H1 (cell line): ENCODE results near the gene HOXA13. TPM values are rescaled to one million over a fixed set of nuclear protein-coding genes. Genes with fewer than 3 reads are reported as not detected.

ENCODE experiments used
- CHD7 ChIP-seq: fragments of 300-600 bp; sonication (generic); IDR thresholded peaks from 2 replicates; pipeline ENCODE4 v1.7.1; 2012; ENCODE audit warnings: low read length, moderate library complexity, mild to moderate bottlenecking, inconsistent platforms; ENCODE audit not compliant: insufficient replicate concordance
- CTBP2 ChIP-seq: IDR thresholded peaks from 2 replicates; pipeline ENCODE4 v1.7.0; 2011; ENCODE audit warnings: borderline replicate concordance, mild to moderate bottlenecking, moderate library complexity, mixed read lengths, low read length; ENCODE audit not compliant: insufficient read depth, insufficient read length
- EGR1 ChIP-seq: IDR thresholded peaks from 2 replicates; pipeline ENCODE4 v1.6.1; 2011; ENCODE audit warnings: low read depth, low read length, borderline replicate concordance
- EZH2 ChIP-seq: fragments of 200-600 bp; sonication (generic); IDR thresholded peaks from 2 replicates; pipeline ENCODE4 v1.7.1; 2012; ENCODE audit warnings: low read depth, mild to moderate bottlenecking, moderate library complexity, low read length, inconsistent platforms; ENCODE audit not compliant: severe bottlenecking
- MAFK ChIP-seq: IDR thresholded peaks from 2 replicates; pipeline ENCODE4 v1.6.1; 2012; ENCODE audit warnings: low read depth, mild to moderate bottlenecking, improper control_type of control experiment, low read length
- RNF2 ChIP-seq: fragments of 200-900, 300-1000 bp; sonication (generic); IDR thresholded peaks from 2 replicates; pipeline ENCODE4 v1.7.1; 2016; ENCODE audit warnings: borderline replicate concordance, low read depth, mild to moderate bottlenecking, antibody characterized with exemption, low read length; ENCODE audit not compliant: poor library complexity, severe bottlenecking; ENCODE audit errors: missing control alignments
- SIRT6 ChIP-seq: IDR thresholded peaks from one replicate; pipeline ENCODE4 v1.7.1; 2012; ENCODE audit warnings: low read length, inconsistent platforms
- SIX5 ChIP-seq: IDR thresholded peaks from 2 replicates; pipeline ENCODE4 v1.6.1; 2011; ENCODE audit warnings: mild to moderate bottlenecking, low read depth, low read length
- SUZ12 ChIP-seq: fragments of 200-600 bp; sonication (generic); IDR thresholded peaks from 2 replicates; pipeline ENCODE4 v1.6.1; 2012; ENCODE audit warnings: mild to moderate bottlenecking, inconsistent platforms, low read length, moderate library complexity, mixed read lengths
- TCF12 ChIP-seq: IDR thresholded peaks from 2 replicates; pipeline ENCODE4 v1.6.1; 2011; ENCODE audit warnings: low read depth, mild to moderate bottlenecking, low read length
- polyA plus RNA-seq, 7 experiments: library from polyadenylated mRNA; depleted of rRNA in 3 of 7; stranded (reverse) in 5 of 7; unstranded in 2 of 7; fragments of >200 nt in 5 of 7; fragments of 200-250 nt in 2 of 7; gene quantifications; 1 replicate in 5 of 7; 2 replicates in 1 of 7; 4 replicates in 1 of 7; pipeline versions ENCODE4 v1.2.1 to v1.2.3, GENCODE V29; 2011 to 2013; ENCODE audit warnings: missing spikeins in 2 of 7, mixed read lengths in 2 of 7
- total RNA-seq: library from RNA; stranded (reverse); fragmentation: NEBNext Ultra II Directional; extraction: Animal tissue kit (Norgen Biotek cat#: 25700); gene quantifications from 2 replicates; pipeline ENCODE4 v1.2.1, GENCODE V29; 2021

The HOXA13 gene
- total and polyA plus RNA-seq, 2 of the 8 experiments (the other 6 are each of a cell fraction or from before 2014, with no cell fraction given) = not detected

- no peak for TF ChIP-seq CHD7
- TF ChIP-seq MAFK = no peak
- no peak for TF ChIP-seq SIRT6
- TF ChIP-seq SUZ12 = peak; percentile 94
- TF ChIP-seq EZH2 = peak; percentile 89
- TF ChIP-seq RNF2 = peak; percentile 97
- peak; percentile 63 for TF ChIP-seq CTBP2
- TF ChIP-seq SIX5 = no peak
- peak; percentile 65; the same call in 1 of the 2 replicates for TF ChIP-seq EGR1
- 0 out of 2 replicates have a peak, but pooled peaks have one; percentile 15 for TF ChIP-seq TCF12
Measured at GRCh38 chr7:27169658-27170425, 30.0 kb downstream of the HOXA13 start (continued).
